Thyroid gland (tissue), 4 donors: ENCODE measurements around the gene PLD1. TPM values are rescaled to one million over a fixed set of nuclear protein-coding genes. Genes with fewer than 3 reads are reported as not detected.
"Not testable (repeated sequence)": the region's sequence is repeated elsewhere in the genome, so short reads cannot be mapped to it uniquely, and the experiment has no call there.

ENCODE experiments used
- DNase-seq, 2 donors: peaks; one replicate each; pipeline ENCODE4 v3.0.0-alpha.2; 2019
- H3K27ac ChIP-seq, 3 donors: fragments of 200-600 bp; sonication (generic); 1 replicate in 2 of 3; 2 replicates in 1 of 3; pipeline ENCODE4 v1.5.1; 2016 to 2019; ENCODE audit warnings: mild to moderate bottlenecking in 1 of 3, moderate library complexity in 1 of 3
- H3K27me3 ChIP-seq: fragments of 200-600 bp; sonication (generic); one replicate; pipeline ENCODE4 v1.5.1; 2019
- H3K36me3 ChIP-seq, 2 donors: fragments of 200-600 bp; sonication (generic); one replicate each; pipeline ENCODE4 v1.5.1; 2016 to 2019
- H3K4me1 ChIP-seq, 2 donors: fragments of 200-600 bp; sonication (generic); one replicate each; pipeline ENCODE4 v1.5.1; 2017 to 2019
- H3K4me3 ChIP-seq, 3 donors: fragments of 200-600 bp; sonication (generic); replicated peaks in 1 of 3; 1 replicate in 2 of 3; 2 replicates in 1 of 3; pipeline ENCODE4 v1.5.1; 2016; ENCODE audit warnings: mild to moderate bottlenecking in 1 of 3
- H3K9me3 ChIP-seq: fragments of 200-600 bp; sonication (generic); one replicate; pipeline ENCODE4 v1.5.1; 2017
- CTCF ChIP-seq, 6 experiments: fragments of 200-600 bp in 3 of 6; fragments of 450-650 bp in 3 of 6; sonication (generic) in 3 of 6; IDR thresholded peaks; one replicate each; pipeline ENCODE4 v1.5.1; 2016 to 2019; ENCODE audit warnings: antibody characterized with exemption in 6 of 6, mild to moderate bottlenecking in 2 of 6, inconsistent platforms in 1 of 6, moderate library complexity in 1 of 6
- POLR2A ChIP-seq, 2 donors: fragments of 450-650 bp; IDR thresholded peaks; one replicate each; pipeline ENCODE4 v1.6.1; 2017; ENCODE audit warnings: antibody characterized with exemption in 2 of 2, mild to moderate bottlenecking in 2 of 2, moderate library complexity in 1 of 2
- WGBS, 2 donors: methylation state at CpG; one replicate each; pipeline ENCODE4 v1.1.5; 2017; 5-methylcytosine and 5-hydroxymethylcytosine counted together
- intact Hi-C: fragments of 100-400 bp; cut with DNase I; formaldehyde crosslinking; loops from one replicate; pipeline ENCODE4 v1.15.1; 2023
- total RNA-seq, 4 donors: library from RNA; depleted of rRNA; stranded (reverse); fragments of >200 nt; gene quantifications; one replicate each; pipeline ENCODE4 v1.2.3, GENCODE V29; 2016

The PLD1 gene
- total RNA-seq, 4 donors from 2014 or later = 13.0 to 21.7 (median 19.8) TPM

DNA sequence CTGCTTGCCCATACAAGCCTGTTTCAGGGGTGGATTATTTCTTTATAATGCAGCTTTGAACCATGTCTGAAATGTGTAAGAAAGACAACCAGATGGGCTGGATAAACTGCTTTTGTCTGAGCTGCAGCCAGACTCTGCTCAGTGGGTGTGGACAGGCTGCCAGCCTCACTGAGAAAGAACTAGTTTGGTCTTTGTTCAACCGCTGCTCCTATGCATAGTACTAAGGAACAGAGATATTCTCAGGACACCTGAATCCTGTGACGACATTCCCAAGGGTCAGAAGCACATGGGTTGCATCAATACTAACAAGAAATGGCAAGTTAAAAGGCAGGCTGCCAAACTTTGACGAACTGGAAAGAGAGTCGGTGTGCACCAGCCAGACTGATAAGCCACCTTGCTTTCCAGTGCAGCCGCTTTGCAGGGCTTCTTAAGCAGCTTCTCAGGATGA lies 57.2 kb downstream of the PLD1 start:
- Histone ChIP-seq H3K36me3 (no peaks in the 10 kb centered on the region), H3K4me3 (no peak overlapping the region), H3K27ac (no peak overlapping the region), H3K9me3 (no peaks in the 10 kb centered on the region), H3K4me1 (no peaks in the 10 kb centered on the region), H3K27me3 (no peaks in the 10 kb centered on the region)
- TF ChIP-seq CTCF (IDR thresholded peaks at IDR 0.05) (no peak), POLR2A (IDR thresholded peaks at IDR 0.05) (no peak)
- no peak for DNase-seq
- intact Hi-C loops = no loop called here
- WGBS, 2 donors = 66 to 67% methylated on average over 5 of the region's 5 CpGs

GRCh38 chr3:171752329-171752728 lies 58.0 kb downstream of the PLD1 start:
- no peak for TF ChIP-seq CTCF (IDR thresholded peaks at IDR 0.05)
- no peak for TF ChIP-seq POLR2A (IDR thresholded peaks at IDR 0.05)
- no peak for DNase-seq
- Histone ChIP-seq H3K27ac (no peak overlapping the region), H3K36me3 (no peaks in the 10 kb centered on the region), H3K27me3 (no peaks in the 10 kb centered on the region), H3K9me3 (no peaks in the 10 kb centered on the region), H3K4me3 (no peak overlapping the region), H3K4me1 (no peaks in the 10 kb centered on the region)
- 82 to 91% methylated on average over 2 of the region's 2 CpGs for WGBS, 2 donors
- intact Hi-C loops = no loop called here

DNA sequence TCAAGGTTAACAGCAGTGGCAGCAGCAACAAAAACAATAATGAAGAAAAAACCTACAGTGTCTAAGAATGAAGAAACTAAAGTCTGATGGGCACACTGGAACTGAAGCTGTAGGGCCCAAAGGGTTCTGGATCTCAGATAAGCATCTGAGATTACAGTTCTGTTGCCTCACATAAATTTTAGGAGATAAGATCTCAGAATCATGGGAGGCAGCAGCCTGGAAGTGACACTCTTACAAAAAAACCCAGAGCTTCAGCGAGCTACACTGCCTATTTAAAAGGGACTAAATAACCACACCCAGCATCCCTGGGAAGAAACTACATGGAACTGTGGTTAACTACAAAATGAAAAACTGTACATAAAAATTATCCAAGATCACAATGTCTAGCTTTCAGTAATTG lies 61.2 kb downstream of the PLD1 start:
- Histone ChIP-seq H3K36me3 (no peaks in the 10 kb centered on the region), H3K4me1 (no peaks in the 10 kb centered on the region), H3K27ac (no peak overlapping the region), H3K9me3 (no peaks in the 10 kb centered on the region), H3K27me3 (no peaks in the 10 kb centered on the region), H3K4me3 (no peak overlapping the region)
- intact Hi-C loops = no loop called here
- no peak for DNase-seq
- WGBS, 2 donors = 75 to 77% methylated on average over 1 of the region's 1 CpG
- TF ChIP-seq POLR2A (IDR thresholded peaks at IDR 0.05) = no peak
- no peak for TF ChIP-seq CTCF (IDR thresholded peaks at IDR 0.05)

GRCh38 chr3:171748064-171748924 lies 62.0 kb downstream of the PLD1 start:
- intact Hi-C loops = no loop called here
- no peak for DNase-seq
- no peak overlapping the region for H3K27ac ChIP-seq
- WGBS, 2 donors = 75 to 86% methylated on average over 7 of the region's 7 CpGs
- TF ChIP-seq CTCF (IDR thresholded peaks at IDR 0.05) = no peak
- no peak for TF ChIP-seq POLR2A (IDR thresholded peaks at IDR 0.05)
- H3K36me3 ChIP-seq = no peaks in the 10 kb centered on the region
- H3K27me3 ChIP-seq = no peaks in the 10 kb centered on the region
- no peaks in the 10 kb centered on the region for H3K4me1 ChIP-seq
- H3K9me3 ChIP-seq = no peaks in the 10 kb centered on the region
- no peak overlapping the region for H3K4me3 ChIP-seq

- 77 to 89% methylated on average over 2 of the region's 2 CpGs for WGBS, 2 donors
- Histone ChIP-seq H3K27me3 (no peaks in the 10 kb centered on the region), H3K9me3 (no peaks in the 10 kb centered on the region), H3K4me1 (no peaks in the 10 kb centered on the region), H3K27ac (no peak overlapping the region), H3K36me3 (no peaks in the 10 kb centered on the region), H3K4me3 (no peak overlapping the region)
- no peak for TF ChIP-seq CTCF (IDR thresholded peaks at IDR 0.05)
- no peak for TF ChIP-seq POLR2A (IDR thresholded peaks at IDR 0.05)
- no peak for DNase-seq
- intact Hi-C loops = no loop called here
These were observed 62.9 kb downstream of the PLD1 start for GRCh38 chr3:171747223-171747920.

GRCh38 chr3:171746320-171747222 lies 63.7 kb downstream of the PLD1 start:
- DNase-seq, H3K4me3 ChIP-seq, H3K27ac ChIP-seq, intact Hi-C loops, H3K27me3 ChIP-seq, H3K4me1 ChIP-seq, H3K9me3 ChIP-seq, H3K36me3 ChIP-seq: not testable (repeated sequence)
- WGBS, 2 donors = 89 to 93% methylated on average over 11 of the region's 11 CpGs
